ENCODE measurements around the gene ARAP1.

ARAP1 gene

GRCh38 chr11:72741849-72742512 is 10.2 kb downstream of the ARAP1 start:
- no peak for DNase-seq

- DNase-seq = no peak
These were observed 10.8 kb downstream of the ARAP1 start for GRCh38 chr11:72741429-72741833.

DNA sequence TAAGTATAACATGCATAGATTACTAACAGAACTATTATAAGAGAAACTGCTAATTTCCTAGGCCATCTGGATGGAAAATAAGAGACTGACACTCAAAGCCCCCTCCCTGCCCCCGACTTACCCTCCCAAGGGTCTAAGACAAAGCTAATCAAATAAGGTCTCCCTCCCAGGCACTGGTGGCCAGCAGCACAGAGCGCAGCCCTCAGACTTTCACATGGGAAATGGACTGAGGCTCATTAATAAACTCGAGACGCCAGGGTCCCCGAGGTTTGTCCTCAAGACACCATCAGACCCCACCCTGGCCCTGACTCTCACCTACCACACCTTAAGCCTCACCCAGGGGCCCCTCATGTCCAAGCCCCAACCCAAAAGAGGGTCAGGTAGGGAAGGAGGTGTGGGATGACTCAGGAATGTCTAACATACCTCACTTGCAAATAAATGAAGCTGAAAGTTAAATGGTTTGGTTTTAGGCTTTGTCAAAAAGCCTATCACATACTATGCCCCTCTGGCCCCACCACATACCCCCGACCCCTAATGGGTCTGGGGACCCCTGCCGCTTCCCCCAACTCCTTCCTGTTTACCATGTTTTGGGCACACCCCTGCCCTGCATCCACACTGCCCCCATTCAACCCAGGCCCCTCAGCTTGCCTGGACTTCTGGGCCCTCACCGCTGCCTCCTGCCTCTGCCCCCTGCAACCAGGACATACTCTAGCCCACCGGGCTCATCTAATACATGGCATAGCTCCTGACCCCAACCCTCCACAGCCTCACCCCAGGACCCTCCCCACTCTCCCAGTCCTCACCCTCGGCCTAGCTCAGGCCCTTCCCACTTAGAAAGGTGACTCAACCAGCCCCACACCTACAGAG is 11.4 kb downstream of the ARAP1 start:
- no peak for DNase-seq

- no peak for DNase-seq
These were observed 12.2 kb downstream of the ARAP1 start for GRCh38 chr11:72740060-72740424.

DNA sequence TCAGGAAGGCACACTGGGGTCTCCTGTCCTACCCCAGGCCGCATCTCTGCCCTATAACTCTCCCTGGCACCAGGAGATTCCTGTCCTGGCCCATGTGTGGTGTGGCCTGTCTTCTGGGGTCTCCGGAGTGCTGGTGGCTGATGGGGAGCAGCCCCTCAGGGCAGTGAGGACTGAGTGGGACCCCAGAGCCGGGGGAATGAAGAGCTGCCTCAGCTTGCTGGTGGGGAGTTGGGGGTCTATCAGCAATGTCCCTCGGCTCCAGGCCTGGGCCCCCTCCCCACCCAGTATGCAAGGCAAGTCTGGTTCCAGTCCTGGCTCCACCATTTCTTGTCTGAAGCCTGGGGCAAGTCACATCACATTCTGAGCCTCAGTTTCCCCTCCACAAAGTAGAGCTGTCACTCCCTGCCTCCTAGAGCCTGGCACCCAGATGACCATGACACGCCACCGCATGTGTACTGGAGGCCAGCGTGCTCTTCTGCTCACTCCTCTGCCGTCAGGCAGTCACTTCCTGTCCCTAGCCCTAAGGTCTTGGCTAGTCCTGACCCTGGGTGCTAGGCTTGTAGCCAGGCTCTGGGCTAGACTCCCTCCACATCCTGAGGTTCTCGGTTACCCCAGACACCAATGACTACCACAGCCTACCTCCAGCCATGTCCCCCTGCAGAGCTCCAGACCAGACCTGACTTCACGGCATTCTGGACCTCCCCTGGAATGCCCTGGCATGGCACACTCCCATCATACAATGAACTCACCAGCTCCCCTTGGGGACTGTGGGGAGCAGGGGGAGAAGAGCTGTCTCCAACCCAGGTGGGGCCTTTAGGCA is 12.8 kb downstream of the ARAP1 start:
- no peak for DNase-seq

DNA sequence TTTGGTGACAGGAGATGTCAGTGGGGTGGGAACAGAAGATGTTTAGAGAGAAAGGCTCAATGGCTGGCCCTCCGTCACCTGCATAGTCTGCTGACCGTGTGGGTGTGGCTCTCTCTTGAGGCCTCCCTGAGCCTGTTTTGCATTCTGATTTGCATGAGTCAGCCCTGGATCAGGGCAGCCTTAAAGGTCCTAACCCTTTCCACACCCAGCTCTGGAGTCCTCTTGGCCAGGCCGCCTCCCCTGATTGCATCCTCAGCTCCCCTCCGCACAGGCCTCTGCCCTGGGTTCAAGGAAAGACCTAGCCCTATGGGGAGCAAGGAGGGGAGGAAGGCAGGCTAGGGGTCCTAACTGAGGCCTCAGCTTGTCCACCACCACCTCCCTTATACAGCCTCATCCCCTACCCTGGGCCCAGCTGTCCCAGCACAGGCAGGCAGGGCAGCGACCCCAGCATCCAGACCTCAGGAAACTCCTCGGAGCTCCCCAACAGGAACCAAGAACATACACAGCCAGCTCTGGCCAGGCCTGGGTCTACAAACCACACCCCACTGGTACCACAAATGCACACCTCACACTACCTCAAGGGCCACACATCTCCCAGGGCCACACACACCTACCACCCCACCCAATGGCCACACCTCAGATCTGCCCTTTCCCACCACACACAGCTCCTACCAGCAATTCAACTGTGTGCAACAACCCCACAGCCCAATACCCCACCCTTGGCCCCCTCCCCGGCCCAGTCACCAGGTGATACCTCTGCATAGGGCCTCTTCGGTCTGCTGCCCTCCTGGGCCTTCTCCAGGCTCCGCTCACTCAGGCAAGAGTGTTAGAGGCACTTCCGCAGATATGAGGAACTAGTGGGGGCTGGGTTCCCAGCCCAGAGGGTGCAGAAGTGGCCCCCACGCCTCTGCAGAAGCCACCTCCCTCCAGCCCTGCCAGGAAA is 13.7 kb downstream of the ARAP1 start:
- DNase-seq = peak; percentile 95

DNA sequence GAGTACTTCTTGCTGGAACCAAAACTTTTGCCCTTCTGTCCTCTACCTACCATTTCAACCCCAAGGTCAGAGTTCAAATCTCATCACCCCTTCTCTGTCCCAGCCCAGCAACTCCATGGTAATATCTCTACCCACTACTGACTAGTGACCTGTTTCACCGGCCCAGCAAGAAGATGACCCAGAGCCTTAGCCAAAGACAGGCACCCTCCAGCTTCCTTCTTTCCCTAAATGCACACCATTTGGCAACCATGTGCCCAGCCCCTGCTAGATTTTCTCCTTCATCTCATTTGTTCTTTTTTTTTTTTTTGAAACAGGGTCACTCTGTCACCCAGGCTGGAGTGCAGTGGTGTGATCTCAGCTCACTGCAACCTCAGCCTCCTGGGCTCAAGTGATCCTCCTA is 14.9 kb downstream of the ARAP1 start:
- DNase-seq = no peak

- DNase-seq = no peak
These were observed 15.6 kb downstream of the ARAP1 start for GRCh38 chr11:72736452-72737069.

GRCh38 chr11:72735495-72736027 is 16.6 kb downstream of the ARAP1 start:
- no peak for DNase-seq

GRCh38 chr11:72732329-72732728 is 19.9 kb downstream of the ARAP1 start:
- DNase-seq = no peak

GRCh38 chr11:72730737-72731136 is 21.5 kb downstream of the ARAP1 start:
- DNase-seq = no peak

DNA sequence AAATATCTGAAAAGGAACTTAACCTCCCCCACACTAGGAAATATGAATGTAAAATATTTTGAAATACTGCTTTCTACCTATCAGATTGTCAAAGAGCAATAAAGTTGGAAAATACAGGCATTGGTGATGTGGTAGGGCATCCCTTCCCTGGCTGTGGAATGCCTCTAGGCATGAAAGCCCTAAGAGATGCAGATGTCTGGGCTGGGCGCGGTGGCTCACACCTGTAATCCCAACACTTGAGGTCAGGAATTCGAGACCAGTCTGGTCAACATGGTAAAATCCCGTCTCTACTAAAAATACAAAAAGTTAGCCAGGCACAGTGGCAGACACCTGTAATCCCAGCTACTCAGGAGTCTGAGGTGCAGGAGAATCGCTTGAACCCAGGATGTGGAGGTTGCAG is 22.0 kb downstream of the ARAP1 start:
- no peak for DNase-seq

- no peak for DNase-seq
These were observed 24.7 kb downstream of the ARAP1 start for GRCh38 chr11:72727521-72727920.

DNA sequence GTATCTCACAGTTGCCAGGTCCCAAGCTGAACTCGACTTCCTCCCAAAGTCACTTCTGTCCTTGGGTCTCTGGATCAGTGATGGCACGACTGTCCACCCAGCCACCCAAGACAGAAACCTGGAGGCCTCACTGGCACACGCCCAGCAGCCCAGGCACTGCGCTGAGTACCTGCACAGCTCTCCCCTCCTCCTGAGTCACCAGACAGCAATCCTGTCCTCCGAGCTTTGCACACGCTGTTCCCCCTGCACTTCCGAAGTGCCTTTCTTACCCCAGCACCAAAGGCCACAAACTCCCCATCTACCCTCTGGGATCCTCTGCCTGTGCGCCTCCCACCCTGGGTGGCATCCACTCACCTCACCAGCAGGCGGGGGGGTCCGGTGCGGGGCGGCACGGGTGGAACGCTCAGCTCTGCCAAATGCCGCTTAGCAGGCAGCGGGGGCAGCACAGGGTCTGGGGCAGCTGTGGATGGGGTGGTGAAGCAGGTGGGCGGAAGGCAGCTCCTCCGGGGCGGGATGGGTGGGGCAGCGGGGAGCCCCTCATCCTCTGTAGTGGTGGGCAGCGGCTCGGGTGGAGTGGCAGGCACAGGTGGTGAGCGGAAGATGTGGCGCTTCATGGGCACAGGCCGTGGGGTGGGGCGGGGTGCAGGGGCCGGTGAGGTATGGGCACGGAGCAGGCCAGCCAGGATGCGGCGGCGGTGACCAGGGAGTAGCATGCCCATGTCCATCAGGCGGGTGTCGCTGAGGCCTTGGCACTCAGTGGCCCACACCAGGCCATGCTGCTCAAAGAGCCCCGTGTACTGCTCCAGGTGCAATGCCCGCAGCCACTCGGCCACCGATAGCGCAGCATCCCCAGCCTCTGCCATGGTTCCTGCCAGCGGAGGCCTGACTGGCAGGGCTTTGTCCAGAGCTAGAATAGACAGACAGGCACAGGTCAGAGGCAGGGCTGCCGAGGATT is 25.7 kb downstream of the ARAP1 start:
- DNase-seq = no peak

GRCh38 chr11:72725724-72726028 is 26.5 kb downstream of the ARAP1 start:
- no peak for DNase-seq

DNA sequence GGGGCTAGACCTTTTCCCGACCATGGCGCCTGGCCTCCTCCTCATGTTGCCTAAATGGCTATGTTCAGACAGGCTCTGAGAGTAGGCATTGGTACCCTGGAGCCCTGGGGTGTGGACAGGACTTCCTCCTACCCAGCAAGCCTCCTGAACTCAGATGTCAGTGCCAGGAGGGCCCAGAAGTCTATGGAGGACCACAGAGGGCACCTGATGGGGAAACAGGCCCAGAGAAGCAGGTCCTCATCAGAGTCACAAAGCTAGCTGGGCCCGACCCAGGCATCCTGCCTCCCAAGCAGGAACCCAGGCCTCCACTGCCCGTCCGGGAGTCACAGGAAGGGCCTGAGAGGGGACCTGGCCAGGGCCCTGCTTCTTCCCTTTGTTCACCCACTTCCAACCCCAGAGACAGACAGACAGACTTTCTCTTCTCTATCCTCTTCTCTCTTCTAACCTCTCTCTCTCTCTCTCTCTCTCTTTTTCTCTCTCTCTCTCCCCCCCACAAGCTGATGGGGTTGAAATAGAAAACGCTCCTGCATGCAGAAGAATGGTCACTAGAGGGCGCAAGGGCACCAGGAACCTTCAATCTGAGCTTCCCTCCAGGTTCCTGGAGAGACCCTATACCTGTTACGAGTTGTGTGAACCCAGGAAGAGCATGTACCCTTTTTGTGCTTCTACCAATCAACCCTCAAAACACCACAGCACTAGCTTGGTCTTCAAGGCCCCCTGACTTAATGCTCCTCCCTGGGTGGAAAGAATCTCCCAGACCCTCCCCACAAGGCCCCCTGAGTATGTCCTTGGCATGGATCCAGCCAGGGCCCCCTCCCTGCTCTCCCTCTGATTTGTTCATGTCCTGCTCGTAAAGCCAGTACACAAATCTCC is 27.1 kb downstream of the ARAP1 start:
- peak; percentile 75 for DNase-seq

- no peak for DNase-seq
These were observed 28.1 kb downstream of the ARAP1 start for GRCh38 chr11:72724021-72724551.

DNA sequence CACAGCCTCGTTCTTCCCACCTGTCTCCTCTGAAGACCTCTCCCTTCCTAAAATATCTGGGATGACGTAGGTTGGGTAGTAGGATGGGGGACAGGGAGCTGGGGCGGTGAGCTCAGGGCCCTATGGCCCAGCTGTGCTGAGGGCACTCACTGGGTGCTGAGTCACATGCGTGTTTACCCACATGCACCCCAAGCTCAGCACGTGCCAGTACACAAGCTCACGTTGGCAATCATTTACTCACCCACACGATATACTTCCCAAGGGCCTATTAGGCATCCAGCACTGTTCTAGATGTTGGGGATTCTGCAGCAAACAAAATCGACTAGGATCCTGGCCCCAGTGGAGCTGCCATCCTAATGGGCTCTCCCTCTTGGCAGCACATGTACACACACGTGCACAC is 28.7 kb downstream of the ARAP1 start:
- DNase-seq = no peak

GRCh38 chr11:72722050-72722748 is 30.0 kb downstream of the ARAP1 start:
- peak; percentile 82 for DNase-seq
